RWPE2 (cell line): ENCODE measurements around the gene ANKS3.

Experiments
- ATAC-seq: fragments of 200-7000 bp; cut with Tn5 transposase; 3 replicates; pipeline ENCODE4 v1.9.1; 2021; ENCODE audit warnings: low read depth
- DNase-seq: peaks from one replicate; pipeline ENCODE4 v3.0.0-alpha.2; 2020; ENCODE audit warnings: low spot score
- H3K27ac ChIP-seq: fragments of 450-650 bp; 2 replicates; pipeline ENCODE4 v1.5.1; 2017; ENCODE audit warnings: mild to moderate bottlenecking; ENCODE audit not compliant: poor library complexity, severe bottlenecking
- H3K27me3 ChIP-seq: fragments of 250-450 bp; sonication (Bioruptor Pico); 2 replicates; pipeline ENCODE4 v1.5.1; 2021; ENCODE audit warnings: mild to moderate bottlenecking, moderate library complexity; ENCODE audit not compliant: insufficient read depth, poor library complexity, severe bottlenecking
- H3K36me3 ChIP-seq: fragments of 250-450 bp; sonication (Bioruptor Pico); 2 replicates; pipeline ENCODE4 v1.5.1; 2020; ENCODE audit warnings: low read depth, mild to moderate bottlenecking, moderate library complexity
- H3K4me1 ChIP-seq: fragments of 250-450 bp; sonication (Bioruptor Pico); 2 replicates; pipeline ENCODE4 v1.5.1; 2021; ENCODE audit warnings: mild to moderate bottlenecking, moderate library complexity; ENCODE audit not compliant: insufficient read depth, poor library complexity, severe bottlenecking
- H3K4me3 ChIP-seq: fragments of 250-450 bp; sonication (Bioruptor Pico); 2 replicates; pipeline ENCODE4 v1.5.1; 2021; ENCODE audit warnings: mild to moderate bottlenecking, moderate library complexity; ENCODE audit not compliant: severe bottlenecking
- H3K9me3 ChIP-seq: fragments of 250-450 bp; sonication (Bioruptor Pico); 2 replicates; pipeline ENCODE4 v1.5.1; 2021; ENCODE audit warnings: mild to moderate bottlenecking, moderate library complexity; ENCODE audit not compliant: severe bottlenecking
- TF ChIP-seq, protein P1 (sequence below): fragments of 450-650 bp; IDR thresholded peaks from one replicate; pipeline ENCODE4 v1.5.1; 2017; ENCODE audit warnings: mild to moderate bottlenecking, moderate library complexity; ENCODE audit not compliant: poor library complexity, severe bottlenecking

ANKS3 gene

DNA sequence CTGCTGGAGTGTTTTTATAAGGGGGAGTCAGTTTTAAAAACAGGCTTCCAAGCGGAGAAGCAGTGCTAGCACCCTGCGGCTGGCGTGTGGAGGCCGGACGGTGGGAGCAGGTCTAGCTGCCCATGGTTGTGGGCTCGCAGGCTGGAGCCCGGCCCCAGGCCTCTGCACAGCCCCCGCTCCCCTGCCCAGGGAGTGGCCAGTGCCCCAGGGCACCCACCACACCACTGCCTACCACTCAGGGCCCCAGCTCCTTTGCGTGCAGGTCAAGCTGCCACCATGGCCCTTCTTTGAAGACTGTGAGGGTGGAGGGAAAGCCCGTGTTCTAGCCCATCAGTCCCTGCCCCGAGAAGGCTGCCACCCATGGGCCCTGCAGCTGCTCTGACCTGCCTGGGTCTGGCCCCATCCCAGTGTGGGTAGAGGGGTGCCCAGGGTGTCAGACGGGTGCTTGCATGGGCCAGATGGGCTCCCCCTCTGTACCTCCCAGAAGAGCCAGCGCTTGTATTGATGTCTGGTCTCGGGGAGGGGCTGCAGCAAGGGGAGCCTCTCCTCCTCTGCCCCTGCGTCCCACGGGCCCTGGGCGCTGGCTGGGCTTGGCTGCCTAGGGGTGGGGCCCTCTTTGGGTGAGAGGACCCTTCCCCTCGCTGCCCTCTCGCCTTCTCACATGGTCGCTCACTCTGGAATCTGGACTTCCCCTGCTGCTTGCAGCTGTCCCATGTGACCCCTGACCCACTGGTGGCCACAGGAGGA lies 42.2 kb downstream of the ANKS3 start:
- no peak overlapping the region for H3K4me3 ChIP-seq
- TF ChIP-seq, protein P1, sequence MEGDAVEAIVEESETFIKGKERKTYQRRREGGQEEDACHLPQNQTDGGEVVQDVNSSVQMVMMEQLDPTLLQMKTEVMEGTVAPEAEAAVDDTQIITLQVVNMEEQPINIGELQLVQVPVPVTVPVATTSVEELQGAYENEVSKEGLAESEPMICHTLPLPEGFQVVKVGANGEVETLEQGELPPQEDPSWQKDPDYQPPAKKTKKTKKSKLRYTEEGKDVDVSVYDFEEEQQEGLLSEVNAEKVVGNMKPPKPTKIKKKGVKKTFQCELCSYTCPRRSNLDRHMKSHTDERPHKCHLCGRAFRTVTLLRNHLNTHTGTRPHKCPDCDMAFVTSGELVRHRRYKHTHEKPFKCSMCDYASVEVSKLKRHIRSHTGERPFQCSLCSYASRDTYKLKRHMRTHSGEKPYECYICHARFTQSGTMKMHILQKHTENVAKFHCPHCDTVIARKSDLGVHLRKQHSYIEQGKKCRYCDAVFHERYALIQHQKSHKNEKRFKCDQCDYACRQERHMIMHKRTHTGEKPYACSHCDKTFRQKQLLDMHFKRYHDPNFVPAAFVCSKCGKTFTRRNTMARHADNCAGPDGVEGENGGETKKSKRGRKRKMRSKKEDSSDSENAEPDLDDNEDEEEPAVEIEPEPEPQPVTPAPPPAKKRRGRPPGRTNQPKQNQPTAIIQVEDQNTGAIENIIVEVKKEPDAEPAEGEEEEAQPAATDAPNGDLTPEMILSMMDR, result no peak
- no peaks in the 10 kb centered on the region for H3K4me1 ChIP-seq
- no peaks in the 10 kb centered on the region for H3K9me3 ChIP-seq
- H3K27ac ChIP-seq, result no peak overlapping the region
- DNase-seq, result peak; percentile 62
- H3K27me3 ChIP-seq, result no peaks in the 10 kb centered on the region
- peaks cover 9% of the 10 kb centered on the region for H3K36me3 ChIP-seq
- ATAC-seq, result no peak

DNA sequence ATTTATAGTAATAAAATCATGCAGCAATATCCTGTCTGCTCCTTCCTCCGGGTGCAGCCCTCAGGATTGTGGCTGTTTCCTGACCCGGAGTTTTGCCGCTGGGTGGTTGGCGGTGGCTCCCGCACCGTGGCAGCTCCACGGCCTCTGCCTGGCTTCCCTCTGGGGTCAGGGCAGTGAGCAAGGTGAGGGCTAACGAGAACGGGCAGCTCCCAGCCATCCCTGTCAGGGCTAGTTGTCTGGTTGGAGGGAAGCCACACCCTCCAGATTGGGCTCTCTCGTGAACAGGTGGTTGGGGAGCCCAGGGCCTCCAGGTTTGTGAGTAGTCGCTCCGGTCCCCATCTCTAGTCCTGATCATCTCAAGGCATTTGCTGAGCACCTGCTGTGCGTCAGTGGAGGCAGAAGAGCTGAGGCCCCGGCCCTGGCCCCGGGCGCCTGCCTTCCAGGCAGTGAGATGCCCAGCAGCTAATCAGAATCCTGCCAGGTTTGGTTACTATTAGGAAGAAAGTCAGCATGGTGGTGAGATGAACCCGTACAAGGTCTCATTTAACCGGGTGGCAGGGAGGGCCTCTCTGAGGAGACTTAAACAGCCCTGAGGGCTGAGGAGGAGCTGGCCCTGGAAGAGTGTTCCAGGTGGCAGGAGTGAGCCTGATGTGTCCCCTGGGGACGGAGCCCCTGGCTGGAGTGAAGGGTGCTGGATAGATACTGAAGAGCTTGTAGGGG lies 43.0 kb downstream of the ANKS3 start:
- Histone ChIP-seq H3K36me3 (peaks cover 16% of the 10 kb centered on the region), H3K27me3 (no peaks in the 10 kb centered on the region), H3K27ac (no peak overlapping the region), H3K9me3 (no peaks in the 10 kb centered on the region), H3K4me3 (no peak overlapping the region), H3K4me1 (no peaks in the 10 kb centered on the region)
- ATAC-seq (no peak), DNase-seq (peak; percentile 47)
- TF ChIP-seq, protein P1, result no peak

DNA sequence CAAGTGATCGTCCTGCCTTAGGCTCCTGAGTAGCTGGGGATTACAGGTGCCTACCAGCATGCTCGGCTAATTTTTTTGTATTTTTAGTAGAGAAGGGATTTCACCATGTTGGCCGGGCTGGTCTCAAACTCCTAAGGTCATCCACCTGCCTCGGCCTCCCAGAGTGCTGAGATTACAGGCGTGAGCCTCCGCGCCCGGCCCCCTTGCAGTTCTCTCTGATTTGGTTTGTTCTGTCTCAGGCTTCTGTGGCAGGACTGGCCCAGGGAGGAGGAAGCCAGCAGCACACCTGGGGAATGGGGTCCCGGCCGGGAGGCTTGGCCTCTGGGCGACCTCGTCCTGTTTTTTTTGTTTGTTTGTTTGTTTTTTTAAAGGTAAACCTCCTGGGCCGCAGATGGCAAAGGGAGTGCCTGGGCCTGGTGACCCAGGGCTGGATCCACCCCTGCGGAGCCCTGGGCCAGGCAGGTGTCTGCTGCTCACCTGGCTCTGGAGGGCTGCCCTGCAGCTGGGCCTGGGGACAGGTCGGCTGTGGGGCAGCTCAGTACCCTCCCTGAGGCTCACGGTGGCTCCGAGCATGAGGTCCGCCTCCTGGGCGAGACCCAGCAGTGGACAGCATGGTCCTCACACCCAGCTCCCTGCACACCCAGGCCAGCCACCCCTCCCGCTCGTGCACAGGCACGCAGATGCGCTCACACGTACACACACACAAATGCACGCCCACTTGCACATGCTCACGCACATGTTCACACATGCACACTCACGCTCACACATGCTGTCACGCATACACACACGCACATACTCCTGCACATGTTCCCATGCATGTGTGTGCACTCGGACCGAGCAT lies 44.0 kb downstream of the ANKS3 start:
- TF ChIP-seq, protein P1, result no peak
- Histone ChIP-seq H3K4me1 (no peaks in the 10 kb centered on the region), H3K27ac (no peak overlapping the region), H3K9me3 (no peaks in the 10 kb centered on the region), H3K36me3 (peaks cover 13% of the 10 kb centered on the region; the same call in 1 of the 2 replicates), H3K4me3 (no peak overlapping the region), H3K27me3 (no peaks in the 10 kb centered on the region)
- DNase-seq (peak; percentile 65), ATAC-seq (no peak)

DNA sequence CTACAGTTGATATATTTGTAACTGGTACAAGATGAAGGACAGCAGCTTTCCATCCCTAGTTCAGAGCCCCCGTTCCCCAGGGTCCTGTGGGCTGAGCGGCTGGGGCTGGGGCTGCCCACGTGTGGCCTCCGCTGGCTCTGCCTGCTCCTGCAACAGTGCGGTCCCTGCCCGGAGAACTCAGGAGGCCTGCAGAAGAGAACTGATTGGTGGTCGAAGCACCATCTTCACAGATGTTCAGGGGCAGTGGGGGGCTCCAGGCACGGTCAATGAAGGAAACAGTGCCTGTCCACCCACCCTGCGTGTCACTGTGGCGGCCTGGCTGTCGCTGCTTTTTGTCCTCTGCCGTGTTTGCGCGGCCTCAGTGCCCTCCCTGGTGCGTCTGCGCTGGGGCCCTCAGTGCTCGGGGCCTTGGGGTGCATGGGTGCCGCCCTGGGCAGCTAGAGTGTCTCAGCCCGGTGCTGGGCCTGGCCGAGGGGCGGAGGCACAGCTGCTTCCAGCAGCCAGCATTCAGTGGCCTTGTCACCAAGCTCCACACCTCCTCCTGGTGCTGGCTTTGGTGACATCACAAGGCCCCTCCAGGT lies 44.9 kb downstream of the ANKS3 start:
- TF ChIP-seq, protein P1, result no peak
- no peaks in the 10 kb centered on the region for H3K27me3 ChIP-seq

More for the DNA sequence above, 44.9 kb downstream of the ANKS3 start:
- Histone ChIP-seq H3K36me3 (peaks cover 22% of the 10 kb centered on the region), H3K4me3 (no peak overlapping the region), H3K4me1 (peaks cover 8% of the 10 kb centered on the region), H3K9me3 (no peaks in the 10 kb centered on the region), H3K27ac (no peak overlapping the region)
- DNase-seq, result peak; percentile 52
- ATAC-seq, result no peak
